CD4-positive, alpha-beta T cell treated with Interleukin-15 for 4 hours (primary cell): ENCODE results near the gene LINC00237.

Experiments used
- DNase-seq: peaks from one replicate; pipeline ENCODE4 v3.0.0-alpha.2; 2020; ENCODE audit warnings: low spot score

LINC00237 gene

GRCh38 chr20:21125072-21125848 is 19.1 kb upstream of the LINC00237 start:
- DNase-seq = no peak

GRCh38 chr20:21124190-21124589 is 18.0 kb upstream of the LINC00237 start:
- DNase-seq = no peak

GRCh38 chr20:21118782-21119181 is 12.6 kb upstream of the LINC00237 start:
- DNase-seq = no peak

GRCh38 chr20:21118138-21118537 is 12.0 kb upstream of the LINC00237 start:
- DNase-seq = no peak

- DNase-seq = no peak
Observed at GRCh38 chr20:21117521-21117920, 11.4 kb upstream of the LINC00237 start.

- DNase-seq = no peak
Observed at GRCh38 chr20:21114584-21114983, 8.4 kb upstream of the LINC00237 start.

- no peak for DNase-seq
Observed at GRCh38 chr20:21113697-21114096, 7.5 kb upstream of the LINC00237 start.

GRCh38 chr20:21111416-21111815 is 5.3 kb upstream of the LINC00237 start:
- no peak for DNase-seq

GRCh38 chr20:21110811-21111210 is 4.7 kb upstream of the LINC00237 start:
- DNase-seq = no peak

GRCh38 chr20:21109144-21109543 is 3.0 kb upstream of the LINC00237 start:
- no peak for DNase-seq

GRCh38 chr20:21105429-21106170 is 558 bp downstream of the LINC00237 start:
- no peak for DNase-seq

GRCh38 chr20:21104921-21105320 is 1.2 kb downstream of the LINC00237 start:
- DNase-seq = no peak

GRCh38 chr20:21104466-21104761 is 1.7 kb downstream of the LINC00237 start:
- no peak for DNase-seq

- no peak for DNase-seq
Observed at GRCh38 chr20:21103582-21104465, 2.3 kb downstream of the LINC00237 start.

GRCh38 chr20:21102603-21103311 is 3.4 kb downstream of the LINC00237 start:
- peak; percentile 30 for DNase-seq

GRCh38 chr20:21101932-21102575 is 4.1 kb downstream of the LINC00237 start:
- DNase-seq = no peak

- DNase-seq = no peak
Observed at GRCh38 chr20:21101453-21101931, 4.7 kb downstream of the LINC00237 start.

- DNase-seq = peak; percentile 14
Observed at GRCh38 chr20:21100578-21101452, 5.3 kb downstream of the LINC00237 start.

- peak; percentile 37 for DNase-seq
Observed at GRCh38 chr20:21099751-21100577, 6.2 kb downstream of the LINC00237 start.
